Panc1 (cell line): ENCODE measurements around the gene HACD2. TPM values are rescaled to one million over a fixed set of nuclear protein-coding genes. Genes with fewer than 3 reads are reported as not detected.

Source experiments
- ATAC-seq: fragments of 200-7000 bp; cut with Tn5 transposase; 2 replicates; pipeline ENCODE4 v1.9.1; 2020; ENCODE audit warnings: mild to moderate bottlenecking, moderate library complexity
- BruUV-seq: library from RNA; stranded (reverse); fragments of 400-500 nt; replicated peaks from 2 replicates; lab custom pipeline; 2021; lab: Mats Ljungman, UMichigan
- CTCF ChIA-PET: fragments of 300-600 bp; sonication (Branson Sonifier 250); formaldehyde crosslinking; loops from one replicate; lab custom pipeline; 2022; ENCODE audit warnings: antibody characterized with exemption; lab: Charles Lee
- POLR2A ChIA-PET: fragments of 300-600 bp; sonication (Branson Sonifier 250); formaldehyde crosslinking; loops from one replicate; lab custom pipeline; 2022; ENCODE audit warnings: antibody characterized with exemption; lab: Charles Lee
- DNase-seq: peaks from one replicate; pipeline ENCODE4 v3.0.0-alpha.2; 2010; ENCODE audit warnings: low read depth, low spot score
- H3K27ac ChIP-seq: 2 replicates; pipeline ENCODE4 v1.5.1; 2011; ENCODE audit warnings: mild to moderate bottlenecking, low read length, inconsistent platforms
- H3K27me3 ChIP-seq: fragments of 200-500 bp; sonication (Bioruptor generic); 2 replicates; pipeline ENCODE4 v1.6.0; 2014; ENCODE audit warnings: low read length, inconsistent platforms; ENCODE audit not compliant: control insufficient read depth, insufficient read depth
- H3K36me3 ChIP-seq: fragments of 200-500 bp; sonication (Bioruptor generic); 2 replicates; pipeline ENCODE4 v1.5.1; 2014; ENCODE audit warnings: inconsistent platforms, mild to moderate bottlenecking, low read length, moderate library complexity; ENCODE audit not compliant: control insufficient read depth, insufficient read depth
- H3K4me1 ChIP-seq: 2 replicates; pipeline ENCODE4 v1.5.1; 2011; ENCODE audit warnings: inconsistent platforms, mild to moderate bottlenecking, low read length, moderate library complexity; ENCODE audit not compliant: control insufficient read depth, insufficient read depth
- H3K4me3 ChIP-seq, 2 experiments: 2 replicates each; pipeline ENCODE4 v1.5.1; 2011 to 2012; ENCODE audit warnings: low read depth in 2 of 2, low read length in 2 of 2, mild to moderate bottlenecking in 2 of 2, inconsistent platforms in 1 of 2, moderate library complexity in 1 of 2
- H3K9me3 ChIP-seq: fragments of 200-500 bp; sonication (Bioruptor generic); 2 replicates; pipeline ENCODE4 v1.5.1; 2014; ENCODE audit warnings: low read depth, mild to moderate bottlenecking, inconsistent platforms, low read length, moderate library complexity; ENCODE audit not compliant: control insufficient read depth, insufficient read depth
- POLR2AphosphoS5 ChIP-seq: IDR thresholded peaks from 2 replicates; pipeline ENCODE4 v1.6.1; 2012; ENCODE audit warnings: mild to moderate bottlenecking, low read depth, low read length, moderate library complexity
- SIN3A ChIP-seq: IDR thresholded peaks from 2 replicates; pipeline ENCODE4 v1.6.1; 2012; ENCODE audit warnings: low read depth, mild to moderate bottlenecking, low read length, moderate library complexity, borderline replicate concordance; ENCODE audit not compliant: insufficient read depth
- TCF7L2 ChIP-seq: IDR thresholded peaks from 2 replicates; pipeline ENCODE4 v1.6.1; 2011; ENCODE audit warnings: mild to moderate bottlenecking, low read depth, low read length, inconsistent platforms
- in situ Hi-C: cut with HindIII; loops from 2 replicates; pipeline ENCODE4 v1.10.0; 2016; ENCODE audit warnings: low sequenced_read_pairs, low pct_unique_long_range_greater_than_20kb
- intact Hi-C: fragments of 100-400 bp; cut with micrococcal nuclease; formaldehyde crosslinking; loops from one replicate; pipeline ENCODE4 v1.10.0; 2022; ENCODE audit not compliant: unreplicated experiment
- total RNA-seq: library from RNA; stranded (reverse); gene quantifications from one replicate; pipeline ENCODE4 v1.2.1, GENCODE V29; 2021; ENCODE audit not compliant: unreplicated experiment
- TF ChIP-seq, protein P1 (sequence below), 2 experiments: IDR thresholded peaks; 2 replicates each; pipeline ENCODE4 v1.6.1; 2011 to 2012; ENCODE audit warnings: low read depth in 2 of 2, control low read depth in 1 of 2, low read length in 1 of 2, mild to moderate bottlenecking in 1 of 2, moderate library complexity in 1 of 2; ENCODE audit not compliant: insufficient read depth in 1 of 2
- TF ChIP-seq, protein P2 (sequence below): fragments of 450-650 bp; IDR thresholded peaks from 2 replicates; pipeline ENCODE4 v1.5.1; 2017; ENCODE audit warnings: mild to moderate bottlenecking

HACD2 gene
- total RNA-seq, 1 experiment from 2014 or later = 58.6 TPM

DNA sequence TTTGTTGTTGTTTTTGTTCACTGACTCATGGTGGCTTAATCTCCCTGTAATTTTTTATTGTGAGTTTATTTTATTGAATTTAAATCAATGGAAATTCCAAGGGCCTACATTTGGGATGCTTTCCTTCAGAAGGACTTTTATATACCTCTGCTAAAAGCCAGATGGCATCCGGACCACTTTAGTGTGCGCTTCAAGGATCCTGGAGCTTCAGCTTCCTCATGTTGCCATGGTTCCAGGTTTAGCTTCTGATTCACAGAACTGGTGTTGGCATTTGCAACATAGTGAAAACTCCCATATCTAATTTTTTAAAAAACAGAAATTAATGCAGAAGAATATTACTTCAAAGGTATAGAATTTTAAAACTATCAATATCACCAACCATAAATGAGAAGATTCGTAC lies 8.5 kb upstream of the HACD2 start:
- in situ Hi-C loops = no loop called here

DNA sequence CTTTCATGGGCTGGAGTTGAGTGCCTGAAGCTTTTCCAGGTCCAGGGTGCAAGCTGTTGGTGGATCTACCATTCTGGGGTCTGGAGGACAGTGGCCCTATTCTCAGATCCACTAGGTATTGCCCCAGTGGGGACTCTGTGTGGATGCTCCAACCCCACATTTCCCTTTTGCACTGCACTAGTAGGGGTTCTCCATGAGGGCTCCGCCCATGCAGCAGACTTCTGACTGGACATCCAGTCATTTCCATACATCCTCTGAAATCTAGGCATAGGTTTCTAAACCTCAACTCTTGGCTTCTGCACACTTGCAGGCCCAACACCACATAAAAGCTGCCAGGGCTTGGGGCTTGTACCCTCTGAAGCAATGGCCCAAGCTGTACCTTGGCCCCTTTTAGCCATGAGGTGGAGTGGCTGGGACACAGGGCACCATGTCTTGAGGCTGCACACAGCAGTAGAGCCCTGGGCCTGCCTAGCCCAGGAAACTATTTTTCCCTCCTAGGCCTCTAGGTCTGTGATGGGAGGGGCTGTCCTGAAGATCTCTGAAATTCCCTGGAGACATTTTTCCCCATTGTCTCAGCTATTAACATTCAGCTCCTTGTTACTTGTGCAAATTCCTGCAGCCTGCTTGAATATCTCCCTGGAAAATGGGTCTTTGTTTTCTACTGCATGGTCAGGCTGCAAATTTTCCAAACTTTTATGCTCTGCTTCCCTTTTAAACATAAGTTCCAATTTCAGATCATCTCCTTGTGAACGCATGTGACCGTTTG lies 6.0 kb upstream of the HACD2 start:
- H3K9me3 ChIP-seq = peaks cover 8% of the 10 kb centered on the region; the same call in 1 of the 2 replicates
- ATAC-seq (no peak), DNase-seq (no peak)
- ChIA-PET CTCF (no interaction called here), POLR2A (no interaction called here)
- in situ Hi-C loops (no loop called here), intact Hi-C loops (no loop called here)
- no peaks in the 10 kb centered on the region for H3K27me3 ChIP-seq
- H3K4me1 ChIP-seq = peaks cover 11% of the 10 kb centered on the region
- no peaks in the 10 kb centered on the region; the same call in 1 of the 2 replicates for H3K36me3 ChIP-seq
- no peak overlapping the region for H3K4me3 ChIP-seq
- no TSS peak for BruUV-seq
- TF ChIP-seq, protein P1, sequence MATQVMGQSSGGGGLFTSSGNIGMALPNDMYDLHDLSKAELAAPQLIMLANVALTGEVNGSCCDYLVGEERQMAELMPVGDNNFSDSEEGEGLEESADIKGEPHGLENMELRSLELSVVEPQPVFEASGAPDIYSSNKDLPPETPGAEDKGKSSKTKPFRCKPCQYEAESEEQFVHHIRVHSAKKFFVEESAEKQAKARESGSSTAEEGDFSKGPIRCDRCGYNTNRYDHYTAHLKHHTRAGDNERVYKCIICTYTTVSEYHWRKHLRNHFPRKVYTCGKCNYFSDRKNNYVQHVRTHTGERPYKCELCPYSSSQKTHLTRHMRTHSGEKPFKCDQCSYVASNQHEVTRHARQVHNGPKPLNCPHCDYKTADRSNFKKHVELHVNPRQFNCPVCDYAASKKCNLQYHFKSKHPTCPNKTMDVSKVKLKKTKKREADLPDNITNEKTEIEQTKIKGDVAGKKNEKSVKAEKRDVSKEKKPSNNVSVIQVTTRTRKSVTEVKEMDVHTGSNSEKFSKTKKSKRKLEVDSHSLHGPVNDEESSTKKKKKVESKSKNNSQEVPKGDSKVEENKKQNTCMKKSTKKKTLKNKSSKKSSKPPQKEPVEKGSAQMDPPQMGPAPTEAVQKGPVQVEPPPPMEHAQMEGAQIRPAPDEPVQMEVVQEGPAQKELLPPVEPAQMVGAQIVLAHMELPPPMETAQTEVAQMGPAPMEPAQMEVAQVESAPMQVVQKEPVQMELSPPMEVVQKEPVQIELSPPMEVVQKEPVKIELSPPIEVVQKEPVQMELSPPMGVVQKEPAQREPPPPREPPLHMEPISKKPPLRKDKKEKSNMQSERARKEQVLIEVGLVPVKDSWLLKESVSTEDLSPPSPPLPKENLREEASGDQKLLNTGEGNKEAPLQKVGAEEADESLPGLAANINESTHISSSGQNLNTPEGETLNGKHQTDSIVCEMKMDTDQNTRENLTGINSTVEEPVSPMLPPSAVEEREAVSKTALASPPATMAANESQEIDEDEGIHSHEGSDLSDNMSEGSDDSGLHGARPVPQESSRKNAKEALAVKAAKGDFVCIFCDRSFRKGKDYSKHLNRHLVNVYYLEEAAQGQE (IDR thresholded peaks at IDR 0.05; ENCODE audit: insufficient read depth in 1 of 2, low read depth in 2 of 2, low read length in 1 of 2) = no peak
- no peak for TF ChIP-seq POLR2AphosphoS5
- TF ChIP-seq TCF7L2 = no peak
- TF ChIP-seq, protein P2, sequence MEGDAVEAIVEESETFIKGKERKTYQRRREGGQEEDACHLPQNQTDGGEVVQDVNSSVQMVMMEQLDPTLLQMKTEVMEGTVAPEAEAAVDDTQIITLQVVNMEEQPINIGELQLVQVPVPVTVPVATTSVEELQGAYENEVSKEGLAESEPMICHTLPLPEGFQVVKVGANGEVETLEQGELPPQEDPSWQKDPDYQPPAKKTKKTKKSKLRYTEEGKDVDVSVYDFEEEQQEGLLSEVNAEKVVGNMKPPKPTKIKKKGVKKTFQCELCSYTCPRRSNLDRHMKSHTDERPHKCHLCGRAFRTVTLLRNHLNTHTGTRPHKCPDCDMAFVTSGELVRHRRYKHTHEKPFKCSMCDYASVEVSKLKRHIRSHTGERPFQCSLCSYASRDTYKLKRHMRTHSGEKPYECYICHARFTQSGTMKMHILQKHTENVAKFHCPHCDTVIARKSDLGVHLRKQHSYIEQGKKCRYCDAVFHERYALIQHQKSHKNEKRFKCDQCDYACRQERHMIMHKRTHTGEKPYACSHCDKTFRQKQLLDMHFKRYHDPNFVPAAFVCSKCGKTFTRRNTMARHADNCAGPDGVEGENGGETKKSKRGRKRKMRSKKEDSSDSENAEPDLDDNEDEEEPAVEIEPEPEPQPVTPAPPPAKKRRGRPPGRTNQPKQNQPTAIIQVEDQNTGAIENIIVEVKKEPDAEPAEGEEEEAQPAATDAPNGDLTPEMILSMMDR = no peak
- TF ChIP-seq SIN3A = no peak
- H3K27ac ChIP-seq = no peak overlapping the region

More for the DNA sequence above, 8.5 kb upstream of the HACD2 start:
- Histone ChIP-seq H3K4me3 (no peak overlapping the region), H3K27me3 (no peaks in the 10 kb centered on the region), H3K27ac (no peak overlapping the region), H3K36me3 (no peaks in the 10 kb centered on the region), H3K9me3 (peaks cover 8% of the 10 kb centered on the region; the same call in 1 of the 2 replicates), H3K4me1 (0 out of 2 replicates have a peak, but pooled peaks cover 2% of the 10 kb centered on the region)
- DNase-seq (no peak), ATAC-seq (no peak)
- TF ChIP-seq, protein P2 = no peak
- TF ChIP-seq TCF7L2 (no peak), POLR2AphosphoS5 (no peak), SIN3A (no peak)
- TF ChIP-seq, protein P1 (IDR thresholded peaks at IDR 0.05; ENCODE audit: insufficient read depth in 1 of 2, low read depth in 2 of 2, low read length in 1 of 2) = no peak
- ChIA-PET POLR2A (no interaction called here), CTCF (no interaction called here)
- BruUV-seq = no TSS peak
- intact Hi-C loops = no loop called here
